PC-9 (cell line): ENCODE measurements around the gene CDC27.
"Not testable (repeated sequence)": the region's sequence is repeated elsewhere in the genome, so short reads cannot be mapped to it uniquely, and the experiment has no call there.

ENCODE experiments used
- EZH2 ChIP-seq: fragments of 200-600 bp; sonication (generic); IDR thresholded peaks from 2 replicates; pipeline ENCODE4 v1.8.0; 2017; ENCODE audit warnings: antibody characterized with exemption, low read depth
- TF ChIP-seq, protein P1 (sequence below): fragments of 200-600 bp; sonication (generic); conservative IDR thresholded peaks from 2 replicates; pipeline ENCODE4 v1.6.1; 2017; ENCODE audit warnings: mixed run types, antibody characterized with exemption, mild to moderate bottlenecking, moderate library complexity

DNA sequence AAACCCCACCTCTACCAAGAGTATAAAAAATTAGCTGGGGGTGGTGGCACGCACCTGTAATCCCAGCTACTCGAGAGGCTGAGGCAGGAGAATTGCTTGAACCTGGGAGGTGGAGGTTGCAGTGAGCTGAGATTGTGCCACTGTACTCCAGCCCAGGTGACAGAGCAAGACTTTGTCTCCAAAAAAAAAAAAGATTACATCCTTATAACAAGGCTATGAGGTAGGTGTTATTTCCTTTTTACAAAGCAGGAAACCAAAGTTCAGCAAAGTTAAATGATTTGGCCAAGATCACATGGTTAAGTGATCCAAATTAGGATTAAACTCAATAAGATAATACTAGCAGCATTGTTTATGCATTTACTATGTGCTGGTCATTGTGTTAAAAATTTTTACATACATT, 28.2 kb upstream of the CDC27 start:
- TF ChIP-seq, protein P1, sequence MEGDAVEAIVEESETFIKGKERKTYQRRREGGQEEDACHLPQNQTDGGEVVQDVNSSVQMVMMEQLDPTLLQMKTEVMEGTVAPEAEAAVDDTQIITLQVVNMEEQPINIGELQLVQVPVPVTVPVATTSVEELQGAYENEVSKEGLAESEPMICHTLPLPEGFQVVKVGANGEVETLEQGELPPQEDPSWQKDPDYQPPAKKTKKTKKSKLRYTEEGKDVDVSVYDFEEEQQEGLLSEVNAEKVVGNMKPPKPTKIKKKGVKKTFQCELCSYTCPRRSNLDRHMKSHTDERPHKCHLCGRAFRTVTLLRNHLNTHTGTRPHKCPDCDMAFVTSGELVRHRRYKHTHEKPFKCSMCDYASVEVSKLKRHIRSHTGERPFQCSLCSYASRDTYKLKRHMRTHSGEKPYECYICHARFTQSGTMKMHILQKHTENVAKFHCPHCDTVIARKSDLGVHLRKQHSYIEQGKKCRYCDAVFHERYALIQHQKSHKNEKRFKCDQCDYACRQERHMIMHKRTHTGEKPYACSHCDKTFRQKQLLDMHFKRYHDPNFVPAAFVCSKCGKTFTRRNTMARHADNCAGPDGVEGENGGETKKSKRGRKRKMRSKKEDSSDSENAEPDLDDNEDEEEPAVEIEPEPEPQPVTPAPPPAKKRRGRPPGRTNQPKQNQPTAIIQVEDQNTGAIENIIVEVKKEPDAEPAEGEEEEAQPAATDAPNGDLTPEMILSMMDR: not testable (repeated sequence)
- TF ChIP-seq EZH2: not testable (repeated sequence)
